GM13976 (cell line): ENCODE measurements around the gene AGMO.

Source experiments
- DNase-seq: peaks from one replicate; pipeline ENCODE4 v3.0.0; 2012; ENCODE audit warnings: low spot score
- in situ Hi-C: fragments of 300-500 bp; cut with MboI; formaldehyde crosslinking; loops from one replicate; pipeline ENCODE4 v1.12.0; 2022; ENCODE audit warnings: low sequenced_read_pairs, mixed read lengths, inconsistent platforms; ENCODE audit not compliant: unreplicated experiment
- TF ChIP-seq, protein P1 (sequence below): IDR thresholded peaks from 2 replicates; pipeline ENCODE4 v1.5.1; 2012; ENCODE audit warnings: borderline replicate concordance, mild to moderate bottlenecking; ENCODE audit not compliant: insufficient read depth; ENCODE audit errors: extremely low read depth, missing control alignments, control extremely low read depth

The AGMO gene

DNA sequence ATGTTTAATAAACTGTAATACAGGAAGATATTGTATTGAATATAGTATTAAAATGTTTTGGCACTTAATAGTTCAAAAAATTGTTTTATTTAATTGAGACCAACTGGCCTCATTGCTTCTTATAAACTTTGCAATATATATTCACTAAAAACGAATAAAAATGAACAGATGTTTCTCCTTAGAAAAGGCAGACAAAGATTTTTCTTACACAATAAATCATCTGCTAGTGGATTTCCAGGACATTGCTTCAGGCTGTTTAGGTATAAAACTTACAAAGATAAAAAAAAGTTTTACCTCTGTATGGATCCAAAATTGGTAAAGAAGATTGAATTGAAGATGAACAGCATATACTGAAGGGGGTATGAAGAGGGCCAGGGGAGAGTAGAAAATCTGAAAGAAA, 143.6 kb downstream of the AGMO start:
- in situ Hi-C loops, result no loop called here
- TF ChIP-seq, protein P1, sequence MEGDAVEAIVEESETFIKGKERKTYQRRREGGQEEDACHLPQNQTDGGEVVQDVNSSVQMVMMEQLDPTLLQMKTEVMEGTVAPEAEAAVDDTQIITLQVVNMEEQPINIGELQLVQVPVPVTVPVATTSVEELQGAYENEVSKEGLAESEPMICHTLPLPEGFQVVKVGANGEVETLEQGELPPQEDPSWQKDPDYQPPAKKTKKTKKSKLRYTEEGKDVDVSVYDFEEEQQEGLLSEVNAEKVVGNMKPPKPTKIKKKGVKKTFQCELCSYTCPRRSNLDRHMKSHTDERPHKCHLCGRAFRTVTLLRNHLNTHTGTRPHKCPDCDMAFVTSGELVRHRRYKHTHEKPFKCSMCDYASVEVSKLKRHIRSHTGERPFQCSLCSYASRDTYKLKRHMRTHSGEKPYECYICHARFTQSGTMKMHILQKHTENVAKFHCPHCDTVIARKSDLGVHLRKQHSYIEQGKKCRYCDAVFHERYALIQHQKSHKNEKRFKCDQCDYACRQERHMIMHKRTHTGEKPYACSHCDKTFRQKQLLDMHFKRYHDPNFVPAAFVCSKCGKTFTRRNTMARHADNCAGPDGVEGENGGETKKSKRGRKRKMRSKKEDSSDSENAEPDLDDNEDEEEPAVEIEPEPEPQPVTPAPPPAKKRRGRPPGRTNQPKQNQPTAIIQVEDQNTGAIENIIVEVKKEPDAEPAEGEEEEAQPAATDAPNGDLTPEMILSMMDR, result no peak
- DNase-seq, result no peak

DNA sequence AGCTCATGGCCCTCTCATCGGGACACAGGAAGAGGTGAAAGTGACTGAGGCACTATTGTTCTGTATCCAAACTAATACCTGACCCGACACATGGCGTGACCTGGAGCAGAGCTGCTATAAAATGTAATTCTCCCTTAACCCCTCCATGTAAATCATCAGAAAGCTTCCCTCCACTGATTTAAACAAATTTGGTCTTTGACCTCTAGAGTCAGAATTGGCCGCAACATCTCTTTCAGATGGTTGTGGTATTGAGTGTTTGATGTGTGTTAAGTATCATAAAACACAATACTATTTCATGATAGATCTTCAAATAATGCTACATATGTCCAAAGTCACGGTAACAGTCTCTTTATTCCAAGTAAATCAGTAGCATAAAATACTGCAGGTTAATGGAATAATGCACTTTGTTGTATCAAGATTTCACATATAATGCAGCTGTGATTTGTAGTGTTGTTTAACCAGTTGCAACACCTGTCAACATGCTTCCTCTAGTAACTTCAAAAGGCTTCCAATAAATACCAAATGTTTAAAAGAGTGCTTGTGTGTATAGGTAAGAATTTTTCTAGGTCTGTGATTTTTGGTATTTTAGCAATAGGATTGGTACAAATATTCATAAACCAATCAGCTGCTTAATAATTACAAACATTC, 144.3 kb downstream of the AGMO start:
- DNase-seq, result no peak
- TF ChIP-seq, protein P1, result no peak
- in situ Hi-C loops, result no loop called here

DNA sequence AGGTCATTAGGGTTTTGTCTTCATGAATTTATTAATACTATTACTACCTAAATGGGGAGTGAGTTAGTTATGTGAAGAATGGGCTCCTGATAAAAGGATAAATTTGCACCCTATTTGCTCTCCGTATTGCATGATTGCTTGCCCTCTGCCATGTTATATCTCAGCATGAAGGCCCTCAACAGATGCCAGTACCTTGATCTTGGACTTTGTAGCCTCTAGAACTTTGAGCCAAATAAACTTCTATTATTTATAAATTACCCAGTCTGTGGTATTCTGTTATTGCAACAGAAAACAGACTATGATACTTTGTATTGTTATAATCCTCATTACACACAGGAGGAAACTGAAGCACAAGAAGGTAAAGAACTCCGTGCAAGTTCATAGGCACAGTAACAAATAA, 150.8 kb downstream of the AGMO start:
- no peak for DNase-seq
- in situ Hi-C loops, result no loop called here
- TF ChIP-seq, protein P1, result no peak

DNA sequence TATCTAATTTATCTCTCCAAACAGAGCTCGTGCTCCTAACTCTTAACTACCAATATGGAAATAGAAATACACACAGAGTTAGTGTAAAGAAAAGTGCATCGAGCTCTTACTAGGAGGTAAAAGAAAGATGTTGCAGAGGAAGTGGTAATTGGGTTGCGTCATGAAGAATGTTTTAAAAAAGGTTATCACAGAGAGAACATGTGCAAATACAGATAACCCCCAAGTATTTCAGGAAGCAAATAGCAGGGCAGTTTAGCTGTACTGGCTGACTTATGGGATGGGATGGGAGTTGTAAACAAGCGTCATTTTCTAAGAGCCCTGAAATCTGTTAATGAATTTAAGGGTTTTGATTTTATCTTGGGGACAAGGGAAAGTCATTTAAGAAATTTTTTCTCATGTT, 153.9 kb downstream of the AGMO start:
- DNase-seq, result no peak
- in situ Hi-C loops, result no loop called here

DNA sequence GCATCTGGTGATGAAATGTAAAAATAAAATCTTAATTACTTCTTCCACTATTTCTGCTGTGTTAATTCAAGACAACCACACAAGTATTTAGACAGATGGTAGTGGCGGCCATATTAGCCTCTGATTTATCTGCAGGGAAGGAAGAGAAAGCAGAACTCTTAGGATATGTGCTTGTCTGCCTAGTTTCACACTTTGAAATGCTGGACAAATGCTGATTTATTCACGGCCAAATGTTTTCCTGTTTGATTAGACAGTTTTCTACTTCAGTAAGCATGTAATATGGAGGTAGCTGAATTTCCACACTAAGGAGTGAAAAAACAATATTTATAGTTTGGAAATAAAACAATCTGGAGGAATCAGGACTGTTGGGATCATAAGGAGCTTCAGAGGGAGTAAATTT, 158.1 kb downstream of the AGMO start:
- in situ Hi-C loops, result no loop called here
- TF ChIP-seq, protein P1, result no peak
- no peak for DNase-seq

More for the DNA sequence above, 153.9 kb downstream of the AGMO start:
- TF ChIP-seq, protein P1, result no peak

DNA sequence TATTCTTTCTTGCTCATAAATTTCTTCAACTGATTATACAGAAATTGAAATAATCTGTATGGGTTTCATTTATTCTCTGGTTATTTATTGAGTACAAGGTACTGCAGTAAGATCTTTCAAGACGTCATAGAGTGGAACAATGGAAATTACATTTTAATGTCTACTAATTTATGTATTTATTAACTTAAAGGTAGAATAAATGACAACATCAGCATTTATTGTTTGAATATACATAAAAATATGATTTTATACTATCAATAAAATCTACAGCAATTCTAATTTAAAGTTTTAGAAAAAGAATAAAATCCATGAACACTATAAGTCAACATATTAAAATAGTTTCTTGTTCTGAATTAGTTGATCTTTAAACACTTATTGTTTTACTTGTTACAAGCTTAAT, 158.5 kb downstream of the AGMO start:
- DNase-seq, result no peak
- in situ Hi-C loops, result no loop called here
- TF ChIP-seq, protein P1, result no peak
